Fibroblast of the aortic adventitia (primary cell): ENCODE data around the gene EMC8. TPM values are rescaled to one million over a fixed set of nuclear protein-coding genes. Genes with fewer than 3 reads are reported as not detected.
A peak's percentile ranks its signal among the peaks of the same experiment; 100 is the strongest.

Source experiments
- DNase-seq: peaks from one replicate; pipeline ENCODE4 v3.0.0-alpha.2; 2010; ENCODE audit warnings: low read depth
- H3K4me3 ChIP-seq: 2 replicates; pipeline ENCODE4 v1.5.1; 2011; ENCODE audit warnings: low read depth, mild to moderate bottlenecking, control low read depth, low read length, moderate library complexity
- CTCF ChIP-seq: IDR thresholded peaks from 2 replicates; pipeline ENCODE4 v1.5.1; 2011; ENCODE audit warnings: mild to moderate bottlenecking, low read length, control low read depth, inconsistent platforms; ENCODE audit not compliant: insufficient read depth
- total RNA-seq: library from RNA; depleted of rRNA; stranded (reverse); fragments of >200 nt; gene quantifications from 2 replicates; pipeline ENCODE4 v1.2.3, GENCODE V29; 2012; ENCODE audit warnings: low replicate concordance

Gene EMC8
- total RNA-seq, 1 donor, result 23.8 TPM

GRCh38 chr16:85777583-85778310 lies 21.6 kb downstream of the EMC8 start:
- H3K4me3 ChIP-seq, result no peak overlapping the region
- TF ChIP-seq CTCF, result no peak
- DNase-seq, result no peak

DNA sequence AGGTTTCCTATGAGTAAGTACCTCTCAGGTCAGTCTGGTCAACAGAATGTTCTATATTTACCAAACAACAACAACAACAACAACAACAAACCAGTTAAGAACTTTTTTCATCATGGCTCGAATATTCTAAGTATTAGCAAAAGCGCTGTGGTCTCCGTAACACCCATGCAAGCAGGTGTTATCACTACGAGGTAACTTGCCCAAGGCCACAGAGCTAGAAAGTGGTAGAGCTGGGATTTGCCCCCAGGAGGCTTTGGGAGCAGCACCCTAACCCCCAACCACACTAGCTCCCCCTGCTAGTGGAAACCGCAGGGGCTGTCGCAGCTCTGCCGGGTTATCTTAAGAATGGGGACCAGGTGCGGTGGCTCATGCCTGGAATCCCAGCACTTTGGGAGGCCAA lies 24.5 kb downstream of the EMC8 start:
- H3K4me3 ChIP-seq, result no peak overlapping the region
- no peak for TF ChIP-seq CTCF
- DNase-seq, result no peak

- no peak overlapping the region for H3K4me3 ChIP-seq
- TF ChIP-seq CTCF, result no peak
Measured at GRCh38 chr16:85774136-85774535, 25.2 kb downstream of the EMC8 start.

GRCh38 chr16:85773044-85773443 lies 26.3 kb downstream of the EMC8 start:
- DNase-seq, result no peak
- no peak overlapping the region for H3K4me3 ChIP-seq
- no peak for TF ChIP-seq CTCF

More at GRCh38 chr16:85774136-85774535, 25.2 kb downstream of the EMC8 start:
- no peak for DNase-seq

DNA sequence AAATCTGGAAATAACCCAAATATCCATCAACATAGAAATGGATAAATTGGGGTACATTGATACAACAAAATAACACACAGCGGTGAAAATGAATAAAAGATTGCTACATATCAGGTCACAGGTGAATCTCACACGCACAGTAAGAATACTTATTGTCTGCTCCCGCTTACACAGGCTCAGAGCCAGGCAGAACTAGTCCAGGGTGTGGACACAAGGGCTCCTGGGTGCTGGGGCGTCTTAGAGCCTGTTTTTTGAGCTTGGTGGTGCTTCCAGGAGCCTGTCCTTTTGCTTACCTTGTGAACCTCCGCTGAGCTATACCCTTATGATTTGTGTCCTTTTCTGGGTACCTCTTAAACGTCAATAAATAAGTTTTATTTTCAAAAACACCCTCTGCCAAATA lies 28.6 kb downstream of the EMC8 start:
- no peak overlapping the region for H3K4me3 ChIP-seq
- TF ChIP-seq CTCF, result no peak
- DNase-seq, result no peak

DNA sequence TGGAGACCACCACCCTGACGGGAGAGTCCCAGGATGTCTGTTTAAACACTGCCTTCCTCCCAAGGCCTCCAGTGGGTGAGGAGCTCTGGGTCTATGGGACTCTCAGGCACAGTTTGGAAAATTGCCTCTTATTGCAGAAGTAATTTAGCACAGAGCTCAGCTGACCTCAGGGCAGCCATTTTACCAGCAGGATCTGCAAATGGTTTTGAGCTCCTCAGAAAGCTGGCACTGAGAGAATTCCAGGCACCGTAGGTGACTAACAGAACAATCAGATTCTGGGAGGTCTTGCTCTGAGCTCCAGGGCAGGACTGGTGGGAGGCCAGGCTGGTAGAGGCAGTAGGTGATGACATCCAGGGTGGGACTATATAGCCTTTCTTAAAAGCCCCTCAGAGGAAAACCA lies 31.1 kb downstream of the EMC8 start:
- TF ChIP-seq CTCF, result no peak
- no peak overlapping the region for H3K4me3 ChIP-seq
- DNase-seq, result no peak

GRCh38 chr16:85767531-85767930 lies 31.8 kb downstream of the EMC8 start:
- peak; percentile 82 for DNase-seq
- no peak overlapping the region for H3K4me3 ChIP-seq
- no peak for TF ChIP-seq CTCF
